Adrenal gland (tissue), 12 donors: Measurements from ENCODE around the gene VSTM2L. TPM values are rescaled to one million over a fixed set of nuclear protein-coding genes. Genes with fewer than 3 reads are reported as not detected.

Source experiments
- DNase-seq, 7 donors: peaks; one replicate each; pipeline ENCODE4 v3.0.0-alpha.2; 2019 to 2020
- H3K27ac ChIP-seq, 5 donors: fragments of 200-600 bp; sonication (generic) in 4 of 5; 1 replicate in 3 of 5; 2 replicates in 2 of 5; pipeline versions ENCODE4 v1.5.1 to v1.8.0; 2016 to 2020; ENCODE audit warnings: mild to moderate bottlenecking in 1 of 5
- H3K27me3 ChIP-seq: fragments of 200-600 bp; 2 replicates; pipeline ENCODE4 v1.8.0; 2021
- H3K36me3 ChIP-seq, 2 donors: fragments of 200-600 bp; replicated peaks in 1 of 2; 1 replicate in 1 of 2; 2 replicates in 1 of 2; pipeline versions ENCODE4 v1.5.1 to v1.8.0; 2018 to 2022
- H3K4me1 ChIP-seq, 2 donors: fragments of 200-600 bp; replicated peaks in 1 of 2; 1 replicate in 1 of 2; 2 replicates in 1 of 2; pipeline versions ENCODE4 v1.5.1 to v1.8.0; 2018 to 2021
- H3K4me3 ChIP-seq, 4 donors: fragments of 200-600 bp; sonication (generic) in 3 of 4; one replicate each; pipeline ENCODE4 v1.5.1; 2016 to 2018
- H3K9me3 ChIP-seq, 3 donors: fragments of 200-600 bp; sonication (generic) in 1 of 3; replicated peaks in 1 of 3; 1 replicate in 2 of 3; 2 replicates in 1 of 3; pipeline versions ENCODE4 v1.5.1 to v1.8.0; 2016 to 2021
- CTCF ChIP-seq, 6 experiments: fragments of 450-650 bp in 4 of 6; fragments of 200-600 bp in 2 of 6; sonication (generic) in 1 of 6; IDR thresholded peaks; 1 replicate in 5 of 6; 2 replicates in 1 of 6; pipeline versions ENCODE4 v1.5.1 to v1.8.0; 2016 to 2021; ENCODE audit warnings: antibody characterized with exemption in 6 of 6, mild to moderate bottlenecking in 2 of 6, moderate library complexity in 1 of 6
- POLR2A ChIP-seq, 2 donors: fragments of 450-650 bp; IDR thresholded peaks; one replicate each; pipeline ENCODE4 v1.6.1; 2017; ENCODE audit warnings: antibody characterized with exemption in 2 of 2, mild to moderate bottlenecking in 2 of 2, moderate library complexity in 1 of 2
- WGBS, 4 donors: extraction: QIAGEN DNeasy Blood & Tissue Kit in 2 of 4; methylation state at CpG; one replicate each; pipeline versions ENCODE4 v1.1.5 to v1.1.7; 2013 to 2017; 5-methylcytosine and 5-hydroxymethylcytosine counted together
- intact Hi-C, 2 donors: fragments of 100-400 bp; cut with DNase I; formaldehyde crosslinking; loops; one replicate each; pipeline versions ENCODE4 v1.14.1 to v1.15.0; 2022 to 2023
- polyA plus RNA-seq, 3 donors: library from polyadenylated mRNA; stranded (reverse); fragments of 200-250 nt in 2 of 3; fragments of 350-450 nt in 1 of 3; fragmentation: Illumina TruSeq in 1 of 3; extraction: RNeasy Lipid Tissue Mini Kit (QIAGEN cat#74804) in 1 of 3; gene quantifications; one replicate each; pipeline ENCODE4 v1.2.3, GENCODE V29; 2013 to 2014
- total RNA-seq, 9 donors: library from RNA; depleted of rRNA in 4 of 9; stranded (reverse); fragments of >200 nt in 4 of 9; fragments of 120-200 nt in 1 of 9; fragmentation: NEBNext Ultra II Directional in 1 of 9; extraction: Animal tissue kit (Norgen Biotek cat#: 25700) in 1 of 9; gene quantifications; one replicate each; pipeline versions ENCODE4 v1.1.0 to v1.2.4, GENCODE V29; 2013 to 2023
- donor health status: healthy with polysubstance abuse.
- donor health status: Bipolar disorder and iron deficiency.
- donor health status: DM: yes; HTN: yes; CAD: no.
- donor health status: DM: no; HTN: no; CAD: no.
- donor health status: DM: no; HTN: no; CAD: no.
- donor health status: DM: yes; HTN: yes; CAD: no.

Gene VSTM2L
- total and polyA plus RNA-seq, 12 donors, result 0.36 to 21.8 (median 7.4) TPM

GRCh38 chr20:37918035-37918434, 15.1 kb downstream of the VSTM2L start:
- Histone ChIP-seq H3K27me3 (peaks cover 4% of the 10 kb centered on the region), H3K4me1 (peaks cover 0 to 14% of the 10 kb centered on the region in 2 donors), H3K9me3 (no peaks in the 10 kb centered on the region), H3K4me3 (no peak overlapping the region), H3K36me3 (no peaks in the 10 kb centered on the region), H3K27ac (no peak overlapping the region)
- TF ChIP-seq CTCF (IDR thresholded peaks at IDR 0.05), result no peak
- TF ChIP-seq POLR2A (IDR thresholded peaks at IDR 0.05), result no peak
- 80 to 88% (median 85%) methylated on average over 6 of the region's 6 CpGs for WGBS, 4 donors
- intact Hi-C loops, result no loop called here
- DNase-seq, result no peak

DNA sequence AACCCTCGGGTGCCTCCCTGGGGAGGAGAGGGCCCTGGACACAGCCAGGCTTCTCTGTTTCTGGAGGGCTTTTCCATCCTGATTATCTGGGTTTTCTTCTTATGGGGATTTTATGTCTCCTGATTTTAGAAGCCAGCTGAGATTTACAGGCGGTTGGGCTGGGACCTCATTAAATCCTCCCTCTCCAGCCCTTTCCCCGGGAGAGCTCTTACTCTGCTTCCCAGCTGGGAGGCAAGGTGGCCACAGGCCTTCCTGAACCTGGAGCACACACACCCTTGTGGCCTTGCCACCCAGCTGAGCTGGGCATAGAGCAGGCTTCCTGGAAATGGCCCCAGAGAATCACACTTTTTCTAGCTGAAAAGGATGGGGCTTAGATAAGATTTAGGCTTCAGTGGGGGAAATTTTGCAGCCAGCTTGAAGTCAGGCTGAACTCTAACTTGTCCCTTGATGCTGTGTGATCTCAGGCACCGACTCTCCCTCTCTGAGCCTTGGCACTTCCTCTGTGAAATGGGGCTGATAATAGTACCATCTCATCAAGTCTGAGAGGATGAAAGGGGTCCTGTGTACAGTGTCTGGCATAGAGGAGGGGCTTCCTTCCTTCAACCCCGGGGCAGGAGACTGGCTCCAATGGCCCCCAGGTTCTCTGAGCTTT, 16.6 kb downstream of the VSTM2L start:
- no peak for DNase-seq
- Histone ChIP-seq H3K4me1 (peaks cover 0 to 12% of the 10 kb centered on the region in 2 donors), H3K36me3 (no peaks in the 10 kb centered on the region), H3K27ac (no peak overlapping the region), H3K27me3 (peaks cover 4% of the 10 kb centered on the region), H3K4me3 (no peak overlapping the region), H3K9me3 (no peaks in the 10 kb centered on the region)
- intact Hi-C loops, result no loop called here
- 57 to 66% (median 62%) methylated on average over 5 of the region's 5 CpGs for WGBS, 4 donors
- no peak for TF ChIP-seq POLR2A (IDR thresholded peaks at IDR 0.05)
- no peak for TF ChIP-seq CTCF (IDR thresholded peaks at IDR 0.05)

DNA sequence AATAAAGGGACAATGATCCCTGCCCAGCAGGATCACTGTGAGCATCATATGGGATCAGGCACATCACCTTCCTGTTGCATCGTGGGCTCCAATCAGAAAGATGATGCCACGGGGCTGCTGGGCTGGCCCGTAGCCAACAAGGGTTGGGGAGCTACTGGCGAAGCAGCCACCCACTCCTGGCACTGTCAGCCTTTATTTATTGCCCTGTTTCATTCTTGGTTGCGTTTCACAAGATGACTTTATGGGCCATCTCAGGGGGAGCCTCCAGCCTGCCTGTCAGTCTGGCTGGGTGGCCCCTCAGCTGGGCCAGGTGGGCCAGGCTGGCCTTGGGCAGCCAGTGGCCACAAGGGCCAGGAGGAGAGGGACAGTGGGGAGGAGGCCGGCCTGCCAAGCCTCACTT, 17.3 kb downstream of the VSTM2L start:
- Histone ChIP-seq H3K9me3 (no peaks in the 10 kb centered on the region), H3K4me3 (no peak overlapping the region), H3K4me1 (peaks cover 0 to 5% of the 10 kb centered on the region in 2 donors), H3K27me3 (peaks cover 4% of the 10 kb centered on the region), H3K27ac (no peak overlapping the region), H3K36me3 (no peaks in the 10 kb centered on the region)
- 29 to 45% (median 37%) methylated on average over 4 to 6 of the region's 6 CpGs for WGBS, 4 donors
- no peak for DNase-seq
- intact Hi-C loops, result no loop called here
- TF ChIP-seq CTCF (IDR thresholded peaks at IDR 0.05) (no peak), POLR2A (IDR thresholded peaks at IDR 0.05) (no peak)

- WGBS, 4 donors, result 63 to 90% (median 78%) methylated on average over 1 of the region's 1 CpG; no CpG with 5 or more reads in 1 of the 4 donors
- Histone ChIP-seq H3K9me3 (no peaks in the 10 kb centered on the region), H3K4me1 (peaks cover 0 to 3% of the 10 kb centered on the region in 2 donors), H3K4me3 (no peak overlapping the region), H3K27me3 (peaks cover 4% of the 10 kb centered on the region), H3K36me3 (no peaks in the 10 kb centered on the region), H3K27ac (no peak overlapping the region)
- DNase-seq, result no peak
- TF ChIP-seq CTCF (IDR thresholded peaks at IDR 0.05) (no peak), POLR2A (IDR thresholded peaks at IDR 0.05) (no peak)
- intact Hi-C loops, result no loop called here
Measured at GRCh38 chr20:37920679-37921322, 17.9 kb downstream of the VSTM2L start.
